Panc1 (cell line): ENCODE data around the gene WDR1. TPM values are rescaled to one million over a fixed set of nuclear protein-coding genes. Genes with fewer than 3 reads are reported as not detected.

Experiments
- ATAC-seq: fragments of 200-7000 bp; cut with Tn5 transposase; 2 replicates; pipeline ENCODE4 v1.9.1; 2020; ENCODE audit warnings: mild to moderate bottlenecking, moderate library complexity
- BruUV-seq: library from RNA; stranded (reverse); fragments of 400-500 nt; replicated peaks from 2 replicates; lab custom pipeline; 2021; lab: Mats Ljungman, UMichigan
- CTCF ChIA-PET: fragments of 300-600 bp; sonication (Branson Sonifier 250); formaldehyde crosslinking; loops from one replicate; lab custom pipeline; 2022; ENCODE audit warnings: antibody characterized with exemption; lab: Charles Lee
- POLR2A ChIA-PET: fragments of 300-600 bp; sonication (Branson Sonifier 250); formaldehyde crosslinking; loops from one replicate; lab custom pipeline; 2022; ENCODE audit warnings: antibody characterized with exemption; lab: Charles Lee
- DNase-seq: peaks from one replicate; pipeline ENCODE4 v3.0.0-alpha.2; 2010; ENCODE audit warnings: low read depth, low spot score
- H3K27ac ChIP-seq: 2 replicates; pipeline ENCODE4 v1.5.1; 2011; ENCODE audit warnings: mild to moderate bottlenecking, low read length, inconsistent platforms
- H3K27me3 ChIP-seq: fragments of 200-500 bp; sonication (Bioruptor generic); 2 replicates; pipeline ENCODE4 v1.6.0; 2014; ENCODE audit warnings: low read length, inconsistent platforms; ENCODE audit not compliant: control insufficient read depth, insufficient read depth
- H3K36me3 ChIP-seq: fragments of 200-500 bp; sonication (Bioruptor generic); 2 replicates; pipeline ENCODE4 v1.5.1; 2014; ENCODE audit warnings: inconsistent platforms, mild to moderate bottlenecking, low read length, moderate library complexity; ENCODE audit not compliant: control insufficient read depth, insufficient read depth
- H3K4me1 ChIP-seq: 2 replicates; pipeline ENCODE4 v1.5.1; 2011; ENCODE audit warnings: inconsistent platforms, mild to moderate bottlenecking, low read length, moderate library complexity; ENCODE audit not compliant: control insufficient read depth, insufficient read depth
- H3K4me3 ChIP-seq, 2 experiments: 2 replicates each; pipeline ENCODE4 v1.5.1; 2011 to 2012; ENCODE audit warnings: low read depth in 2 of 2, low read length in 2 of 2, mild to moderate bottlenecking in 2 of 2, inconsistent platforms in 1 of 2, moderate library complexity in 1 of 2
- H3K9me3 ChIP-seq: fragments of 200-500 bp; sonication (Bioruptor generic); 2 replicates; pipeline ENCODE4 v1.5.1; 2014; ENCODE audit warnings: low read depth, mild to moderate bottlenecking, inconsistent platforms, low read length, moderate library complexity; ENCODE audit not compliant: control insufficient read depth, insufficient read depth
- POLR2AphosphoS5 ChIP-seq: IDR thresholded peaks from 2 replicates; pipeline ENCODE4 v1.6.1; 2012; ENCODE audit warnings: mild to moderate bottlenecking, low read depth, low read length, moderate library complexity
- SIN3A ChIP-seq: IDR thresholded peaks from 2 replicates; pipeline ENCODE4 v1.6.1; 2012; ENCODE audit warnings: low read depth, mild to moderate bottlenecking, low read length, moderate library complexity, borderline replicate concordance; ENCODE audit not compliant: insufficient read depth
- TCF7L2 ChIP-seq: IDR thresholded peaks from 2 replicates; pipeline ENCODE4 v1.6.1; 2011; ENCODE audit warnings: mild to moderate bottlenecking, low read depth, low read length, inconsistent platforms
- in situ Hi-C: cut with HindIII; loops from 2 replicates; pipeline ENCODE4 v1.10.0; 2016; ENCODE audit warnings: low sequenced_read_pairs, low pct_unique_long_range_greater_than_20kb
- intact Hi-C: fragments of 100-400 bp; cut with micrococcal nuclease; formaldehyde crosslinking; loops from one replicate; pipeline ENCODE4 v1.10.0; 2022; ENCODE audit not compliant: unreplicated experiment
- total RNA-seq: library from RNA; stranded (reverse); gene quantifications from one replicate; pipeline ENCODE4 v1.2.1, GENCODE V29; 2021; ENCODE audit not compliant: unreplicated experiment
- TF ChIP-seq, protein P1 (sequence below): fragments of 450-650 bp; IDR thresholded peaks from 2 replicates; pipeline ENCODE4 v1.5.1; 2017; ENCODE audit warnings: mild to moderate bottlenecking
- TF ChIP-seq, protein P2 (sequence below), 2 experiments: IDR thresholded peaks; 2 replicates each; pipeline ENCODE4 v1.6.1; 2011 to 2012; ENCODE audit warnings: low read depth in 2 of 2, control low read depth in 1 of 2, low read length in 1 of 2, mild to moderate bottlenecking in 1 of 2, moderate library complexity in 1 of 2; ENCODE audit not compliant: insufficient read depth in 1 of 2

The WDR1 gene
- total RNA-seq, 1 experiment from 2014 or later = 260 TPM

DNA sequence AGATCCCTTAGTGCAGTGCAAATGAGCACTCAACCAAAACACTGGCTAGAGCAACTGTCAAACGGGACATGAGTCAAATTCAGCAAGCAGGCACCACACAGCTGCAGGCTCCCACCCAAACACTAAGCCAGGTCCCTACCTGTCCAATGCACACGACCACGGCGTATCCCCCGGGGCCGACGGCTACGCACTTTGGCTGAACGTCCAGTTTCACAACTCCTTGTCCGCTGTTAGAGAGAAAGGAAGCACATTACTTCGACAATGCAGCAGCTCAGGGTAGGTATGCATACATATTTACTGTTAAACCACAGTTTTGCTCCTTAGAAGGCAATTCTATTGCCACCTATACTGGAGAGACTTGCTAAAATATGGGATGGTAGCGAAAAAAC is 35.4 kb downstream of the WDR1 start:
- POLR2A ChIA-PET = no interaction called here
- H3K27ac ChIP-seq = no peak overlapping the region
- H3K4me3 ChIP-seq = no peak overlapping the region
- DNase-seq (no peak), ATAC-seq (no peak)
- BruUV-seq = no TSS peak
- H3K9me3 ChIP-seq = no peaks in the 10 kb centered on the region
- no peaks in the 10 kb centered on the region for H3K27me3 ChIP-seq
- H3K36me3 ChIP-seq = peaks cover 7% of the 10 kb centered on the region; the same call in 1 of the 2 replicates
- TF ChIP-seq, protein P1, sequence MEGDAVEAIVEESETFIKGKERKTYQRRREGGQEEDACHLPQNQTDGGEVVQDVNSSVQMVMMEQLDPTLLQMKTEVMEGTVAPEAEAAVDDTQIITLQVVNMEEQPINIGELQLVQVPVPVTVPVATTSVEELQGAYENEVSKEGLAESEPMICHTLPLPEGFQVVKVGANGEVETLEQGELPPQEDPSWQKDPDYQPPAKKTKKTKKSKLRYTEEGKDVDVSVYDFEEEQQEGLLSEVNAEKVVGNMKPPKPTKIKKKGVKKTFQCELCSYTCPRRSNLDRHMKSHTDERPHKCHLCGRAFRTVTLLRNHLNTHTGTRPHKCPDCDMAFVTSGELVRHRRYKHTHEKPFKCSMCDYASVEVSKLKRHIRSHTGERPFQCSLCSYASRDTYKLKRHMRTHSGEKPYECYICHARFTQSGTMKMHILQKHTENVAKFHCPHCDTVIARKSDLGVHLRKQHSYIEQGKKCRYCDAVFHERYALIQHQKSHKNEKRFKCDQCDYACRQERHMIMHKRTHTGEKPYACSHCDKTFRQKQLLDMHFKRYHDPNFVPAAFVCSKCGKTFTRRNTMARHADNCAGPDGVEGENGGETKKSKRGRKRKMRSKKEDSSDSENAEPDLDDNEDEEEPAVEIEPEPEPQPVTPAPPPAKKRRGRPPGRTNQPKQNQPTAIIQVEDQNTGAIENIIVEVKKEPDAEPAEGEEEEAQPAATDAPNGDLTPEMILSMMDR = no peak
- TF ChIP-seq SIN3A (no peak), POLR2AphosphoS5 (no peak), TCF7L2 (no peak)
- TF ChIP-seq, protein P2, sequence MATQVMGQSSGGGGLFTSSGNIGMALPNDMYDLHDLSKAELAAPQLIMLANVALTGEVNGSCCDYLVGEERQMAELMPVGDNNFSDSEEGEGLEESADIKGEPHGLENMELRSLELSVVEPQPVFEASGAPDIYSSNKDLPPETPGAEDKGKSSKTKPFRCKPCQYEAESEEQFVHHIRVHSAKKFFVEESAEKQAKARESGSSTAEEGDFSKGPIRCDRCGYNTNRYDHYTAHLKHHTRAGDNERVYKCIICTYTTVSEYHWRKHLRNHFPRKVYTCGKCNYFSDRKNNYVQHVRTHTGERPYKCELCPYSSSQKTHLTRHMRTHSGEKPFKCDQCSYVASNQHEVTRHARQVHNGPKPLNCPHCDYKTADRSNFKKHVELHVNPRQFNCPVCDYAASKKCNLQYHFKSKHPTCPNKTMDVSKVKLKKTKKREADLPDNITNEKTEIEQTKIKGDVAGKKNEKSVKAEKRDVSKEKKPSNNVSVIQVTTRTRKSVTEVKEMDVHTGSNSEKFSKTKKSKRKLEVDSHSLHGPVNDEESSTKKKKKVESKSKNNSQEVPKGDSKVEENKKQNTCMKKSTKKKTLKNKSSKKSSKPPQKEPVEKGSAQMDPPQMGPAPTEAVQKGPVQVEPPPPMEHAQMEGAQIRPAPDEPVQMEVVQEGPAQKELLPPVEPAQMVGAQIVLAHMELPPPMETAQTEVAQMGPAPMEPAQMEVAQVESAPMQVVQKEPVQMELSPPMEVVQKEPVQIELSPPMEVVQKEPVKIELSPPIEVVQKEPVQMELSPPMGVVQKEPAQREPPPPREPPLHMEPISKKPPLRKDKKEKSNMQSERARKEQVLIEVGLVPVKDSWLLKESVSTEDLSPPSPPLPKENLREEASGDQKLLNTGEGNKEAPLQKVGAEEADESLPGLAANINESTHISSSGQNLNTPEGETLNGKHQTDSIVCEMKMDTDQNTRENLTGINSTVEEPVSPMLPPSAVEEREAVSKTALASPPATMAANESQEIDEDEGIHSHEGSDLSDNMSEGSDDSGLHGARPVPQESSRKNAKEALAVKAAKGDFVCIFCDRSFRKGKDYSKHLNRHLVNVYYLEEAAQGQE (IDR thresholded peaks at IDR 0.05; ENCODE audit: insufficient read depth in 1 of 2, low read depth in 2 of 2, low read length in 1 of 2) = no peak
- no peaks in the 10 kb centered on the region for H3K4me1 ChIP-seq
- intact Hi-C loops (no loop called here), in situ Hi-C loops (no loop called here)
- CTCF ChIA-PET = no interaction called here

DNA sequence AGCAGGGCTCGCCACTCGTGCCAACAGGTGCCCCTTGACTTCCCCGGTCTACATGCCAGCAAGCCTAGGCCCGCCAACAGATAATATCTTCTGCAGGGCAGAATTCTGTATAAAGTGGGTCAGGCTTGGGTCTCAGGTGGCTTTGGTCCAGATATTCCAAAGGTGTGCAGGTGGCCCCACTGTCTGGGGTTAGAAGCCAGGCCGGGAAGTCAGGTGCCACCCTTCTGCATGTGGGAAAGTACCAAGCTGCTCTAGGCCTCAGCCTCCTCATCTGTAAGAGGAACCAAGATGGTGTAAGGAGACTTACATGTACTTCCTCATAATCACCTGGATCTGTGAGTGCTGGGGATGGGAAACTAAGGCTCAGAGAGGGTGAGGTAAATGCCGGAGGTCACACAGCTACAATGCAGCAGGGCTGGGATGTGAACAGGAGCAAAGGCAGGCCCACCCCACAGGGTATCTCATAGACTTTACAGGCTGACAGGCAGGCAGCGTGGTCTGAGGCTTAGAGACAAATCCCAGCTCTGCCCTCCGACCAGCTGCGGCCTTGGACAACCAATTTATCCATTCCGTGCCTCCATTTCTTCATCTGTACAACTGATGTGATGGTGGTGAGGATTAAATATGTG is 35.9 kb downstream of the WDR1 start:
- Histone ChIP-seq H3K4me3 (no peak overlapping the region), H3K4me1 (no peaks in the 10 kb centered on the region), H3K36me3 (peaks cover 7% of the 10 kb centered on the region; the same call in 1 of the 2 replicates), H3K27me3 (no peaks in the 10 kb centered on the region), H3K9me3 (no peaks in the 10 kb centered on the region), H3K27ac (no peak overlapping the region)
- intact Hi-C loops = no loop called here
- ChIA-PET POLR2A (no interaction called here), CTCF (no interaction called here)
- no peak for ATAC-seq
- in situ Hi-C loops = no loop called here
- BruUV-seq = TSS peak; percentile 43
- no peak for DNase-seq
- TF ChIP-seq, protein P2 (IDR thresholded peaks at IDR 0.05; ENCODE audit: insufficient read depth in 1 of 2, low read depth in 2 of 2, low read length in 1 of 2) = no peak
- TF ChIP-seq POLR2AphosphoS5 = no peak
- no peak for TF ChIP-seq TCF7L2
- TF ChIP-seq, protein P1 = no peak
